CD4-positive, alpha-beta T cell treated with Interleukin-6 at 100 ng/mL for 8 hours (primary cell): ENCODE measurements around the gene YAE1.

Experiments
- DNase-seq: peaks from one replicate; pipeline ENCODE4 v3.0.0-alpha.2; 2020; ENCODE audit warnings: mixed read lengths, low spot score

Gene YAE1

GRCh38 chr7:39607865-39608264 lies 41.7 kb downstream of the YAE1 start:
- DNase-seq = no peak

DNA sequence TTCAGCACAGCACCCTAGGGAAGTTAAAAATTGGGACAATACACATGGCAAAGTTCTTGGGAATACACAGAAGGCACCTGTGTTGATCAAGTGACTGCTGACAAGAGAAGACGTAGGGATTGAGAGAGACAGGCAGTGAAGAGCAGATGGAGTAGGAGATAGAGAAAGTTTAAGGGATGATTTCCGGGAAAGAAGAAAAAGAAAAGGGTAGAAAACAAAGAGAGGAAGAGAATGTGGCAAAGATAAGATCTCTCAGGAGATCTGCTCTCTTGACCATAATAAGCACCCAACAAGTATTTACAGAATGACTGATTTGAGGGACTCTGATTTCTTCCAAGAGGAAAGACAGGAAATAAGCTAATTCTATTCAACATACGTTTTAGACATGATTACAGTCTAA lies 42.1 kb downstream of the YAE1 start:
- DNase-seq = no peak

DNA sequence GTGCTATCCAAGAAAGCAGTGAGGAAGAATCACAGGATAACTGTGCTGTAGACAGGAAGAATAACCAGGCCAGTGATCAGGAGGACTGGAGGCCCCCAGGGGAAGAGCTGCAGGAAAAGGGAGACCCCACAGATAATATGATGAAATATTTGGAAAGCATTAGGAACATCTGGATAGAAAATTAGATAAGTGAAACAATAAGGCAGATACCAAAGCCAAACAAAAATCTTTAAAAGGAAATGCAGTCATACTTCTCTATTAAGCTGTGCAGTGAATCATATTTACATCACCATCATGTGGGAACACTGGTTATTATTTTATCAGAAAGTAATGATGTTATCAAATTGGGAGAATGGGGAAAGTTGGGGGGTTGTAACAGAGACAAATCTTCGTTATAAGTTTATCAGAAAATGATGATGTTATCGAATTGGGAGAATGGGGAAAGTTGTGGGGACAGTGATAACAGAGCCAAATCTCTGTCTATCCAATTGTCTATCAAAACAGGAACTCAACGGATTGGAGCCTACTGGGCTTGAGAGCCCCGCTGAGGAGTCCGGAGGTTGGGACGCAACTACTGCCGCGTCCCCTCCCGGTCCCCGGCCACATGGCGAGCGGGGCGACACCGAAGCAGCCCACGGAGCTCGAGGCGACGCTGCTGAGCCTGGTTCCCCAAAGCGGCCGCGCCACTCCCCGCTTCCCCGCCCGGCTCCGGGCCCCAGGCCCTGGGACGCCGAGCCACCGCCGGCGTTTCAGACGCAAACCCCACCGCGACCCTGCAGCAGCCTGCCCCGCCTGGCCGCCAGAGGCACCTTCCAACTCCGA lies 43.1 kb downstream of the YAE1 start:
- peak; percentile 12 for DNase-seq

GRCh38 chr7:39609935-39610263 lies 43.7 kb downstream of the YAE1 start:
- no peak for DNase-seq

DNA sequence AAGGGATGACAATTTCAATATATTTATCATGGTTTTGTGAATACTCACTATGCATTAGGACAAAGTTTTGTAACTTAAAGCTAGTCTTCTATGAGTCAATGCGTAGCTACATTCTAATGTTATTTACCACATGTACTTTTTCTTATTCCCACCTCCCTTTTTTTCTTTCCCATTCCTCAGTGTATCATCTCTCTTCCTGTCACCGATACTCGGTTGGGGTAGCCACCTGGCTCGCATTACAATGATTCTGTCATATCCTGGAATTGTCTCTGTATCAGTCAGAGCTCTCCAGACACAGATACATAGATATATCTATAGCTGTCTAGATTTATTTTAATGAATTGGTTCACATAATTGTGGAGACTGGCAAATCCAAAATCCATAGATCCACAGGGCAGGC lies 47.4 kb downstream of the YAE1 start:
- no peak for DNase-seq

- no peak for DNase-seq
These were observed 48.1 kb downstream of the YAE1 start for GRCh38 chr7:39614299-39614698.

- no peak for DNase-seq
These were observed 49.3 kb downstream of the YAE1 start for GRCh38 chr7:39615350-39615975.

GRCh38 chr7:39616138-39616537 lies 49.9 kb downstream of the YAE1 start:
- no peak for DNase-seq

DNA sequence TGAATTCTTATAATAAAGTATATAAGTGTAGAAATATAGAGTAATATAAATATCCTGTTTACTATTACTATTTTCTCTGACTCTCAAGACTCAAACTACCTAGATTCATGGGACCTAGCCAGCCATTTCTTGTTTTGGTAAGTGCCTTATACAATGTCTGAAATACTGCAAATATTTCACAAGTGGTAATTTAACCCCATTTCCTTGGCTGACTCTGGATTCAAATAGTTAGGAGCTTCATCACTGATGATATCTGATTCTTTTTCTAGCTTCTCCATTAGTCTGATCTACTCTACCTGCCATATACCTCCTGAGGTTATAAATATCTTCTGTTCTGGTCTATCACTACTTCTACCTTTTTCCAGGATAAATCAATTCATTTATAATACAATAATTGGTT lies 50.8 kb downstream of the YAE1 start:
- DNase-seq = no peak

GRCh38 chr7:39618868-39619267 lies 52.7 kb downstream of the YAE1 start:
- DNase-seq = no peak

- no peak for DNase-seq
These were observed 54.3 kb downstream of the YAE1 start for GRCh38 chr7:39620486-39620885.

GRCh38 chr7:39621261-39621660 lies 55.1 kb downstream of the YAE1 start:
- no peak for DNase-seq

DNA sequence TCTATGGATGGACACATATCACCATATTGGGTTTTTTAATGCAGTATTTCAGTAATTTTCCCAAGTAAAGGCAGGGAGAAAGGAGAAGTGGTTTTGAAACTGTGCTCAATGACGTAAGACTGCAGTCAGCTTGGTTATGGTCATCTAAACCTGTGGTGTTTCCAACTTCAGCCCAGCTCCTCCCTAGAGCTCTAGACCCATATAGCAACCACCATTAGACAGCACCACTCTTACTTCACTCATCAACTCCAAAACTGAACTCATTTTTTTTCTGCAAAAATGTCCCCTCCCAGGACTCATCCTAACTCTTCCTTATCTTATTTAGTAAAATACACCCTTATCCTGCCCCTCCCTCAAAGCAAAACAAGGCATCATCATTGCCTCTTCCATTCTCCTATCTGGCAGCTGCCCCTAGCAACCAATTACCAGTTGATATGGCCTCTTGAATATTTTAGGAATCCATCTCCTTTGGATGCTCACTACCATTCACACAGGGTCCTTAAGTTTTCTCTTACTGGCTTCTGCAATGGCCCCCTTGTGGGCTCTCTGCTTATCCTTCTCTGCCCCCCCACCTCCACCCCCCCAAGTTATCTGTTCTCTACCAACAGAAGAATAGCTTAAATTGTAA lies 55.7 kb downstream of the YAE1 start:
- no peak for DNase-seq
